GM12872 (cell line): ENCODE data around the gene XRCC6.

Source experiments
- CTCF ChIP-seq: IDR thresholded peaks from 3 replicates; pipeline ENCODE4 v1.5.1; 2011; ENCODE audit warnings: low read depth, mild to moderate bottlenecking, low read length, moderate library complexity; ENCODE audit not compliant: insufficient read depth

The XRCC6 gene

GRCh38 chr22:41700108-41700364 lies 78.9 kb downstream of the XRCC6 start:
- no peak for TF ChIP-seq CTCF

- no peak for TF ChIP-seq CTCF
Measured at GRCh38 chr22:41702763-41703162, 81.7 kb downstream of the XRCC6 start.

GRCh38 chr22:41709341-41709740 lies 88.2 kb downstream of the XRCC6 start:
- TF ChIP-seq CTCF = no peak

DNA sequence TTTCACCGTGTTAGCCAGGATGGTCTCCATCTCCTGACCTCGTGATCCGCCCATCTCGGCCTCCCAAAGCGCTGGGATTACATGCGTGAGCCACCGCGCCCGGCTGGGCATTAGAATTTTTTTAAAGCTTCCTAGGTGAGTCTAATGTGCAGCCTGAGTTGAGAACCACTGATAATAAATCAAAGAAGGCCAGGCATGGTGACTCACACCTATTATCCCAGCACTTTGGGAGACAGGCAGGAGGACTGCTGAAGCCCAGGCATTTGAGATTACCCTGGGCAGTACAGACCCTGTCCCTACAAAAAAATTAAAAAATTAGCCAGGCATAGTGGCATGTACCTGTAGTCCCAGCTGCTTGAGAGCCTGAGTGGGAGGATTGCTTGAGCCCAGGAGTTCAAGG lies 91.9 kb downstream of the XRCC6 start:
- TF ChIP-seq CTCF = no peak
